GM18499 (cell line): ENCODE results near the gene ITPR1.
"Not testable (repeated sequence)": the region's sequence is repeated elsewhere in the genome, so short reads cannot be mapped to it uniquely, and the experiment has no call there.

Source experiments
- ATAC-seq: cut with Tn5 transposase; IDR thresholded peaks from one replicate; pipeline ENCODE4 v1.9.1; 2021; ENCODE audit warnings: moderate number of reproducible peaks; ENCODE audit not compliant: insufficient read depth, unreplicated experiment

The ITPR1 gene

DNA sequence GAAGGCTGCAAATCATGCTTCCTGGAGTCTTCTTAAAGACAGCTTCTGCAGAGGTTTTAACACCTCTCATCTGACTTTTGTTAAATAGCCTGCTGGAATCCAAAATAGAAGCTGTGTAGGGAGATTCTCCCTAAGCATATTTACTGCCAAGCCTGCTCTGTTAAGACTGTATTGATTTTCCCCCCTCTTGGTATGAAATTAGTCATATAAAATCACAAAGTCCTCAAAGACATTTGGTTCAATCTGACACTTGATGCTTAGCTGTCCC is 94.6 kb downstream of the ITPR1 start:
- no peak for ATAC-seq

DNA sequence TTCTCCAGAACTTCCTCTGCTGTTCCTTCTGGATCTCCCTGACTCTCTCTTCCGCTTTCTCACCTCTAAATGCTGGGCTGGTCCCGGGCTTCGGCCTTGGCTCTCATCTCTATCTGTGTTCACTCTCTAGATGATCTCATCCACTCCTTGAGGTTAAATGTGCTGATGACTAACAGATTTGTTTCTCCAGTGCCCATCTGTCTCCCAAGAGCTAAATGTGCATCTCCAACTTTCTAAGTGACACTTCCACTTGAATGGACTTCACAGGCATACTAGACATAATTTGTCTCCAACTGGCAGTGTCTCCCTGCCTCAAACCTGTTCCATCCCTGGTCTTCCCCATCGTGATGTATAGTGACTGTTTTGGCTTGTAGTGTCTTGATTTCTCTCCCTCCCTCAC is 95.3 kb downstream of the ITPR1 start:
- ATAC-seq: no peak

DNA sequence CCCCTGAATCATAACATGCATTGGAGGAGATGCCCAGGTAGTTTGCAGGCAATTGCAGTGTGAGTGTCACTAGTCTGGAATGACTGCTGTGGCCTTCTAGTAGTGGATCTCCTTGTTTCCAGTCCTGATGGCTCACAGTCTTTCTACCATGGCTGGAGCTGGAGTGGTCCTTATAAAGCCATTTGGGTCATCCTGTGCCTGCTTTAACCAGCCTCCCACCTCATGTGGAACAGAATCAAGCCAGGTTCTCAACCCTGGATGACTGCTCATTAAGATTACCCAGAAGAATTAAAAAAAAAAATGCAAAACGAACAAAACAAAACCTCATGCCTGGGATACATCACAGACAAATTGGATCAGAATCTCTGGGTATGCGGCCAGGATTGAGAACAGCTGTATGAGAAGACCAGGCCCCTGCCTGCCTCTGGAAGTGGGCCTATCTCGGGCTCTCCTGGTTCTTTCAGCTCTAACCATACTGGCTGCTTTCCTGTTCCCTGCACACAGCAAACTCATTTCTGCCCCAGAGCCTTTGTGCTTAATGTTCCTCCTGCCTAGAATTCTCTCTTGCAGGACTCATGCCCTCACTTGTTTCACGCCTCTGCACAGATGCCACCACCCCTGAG is 96.4 kb downstream of the ITPR1 start:
- ATAC-seq: no peak

DNA sequence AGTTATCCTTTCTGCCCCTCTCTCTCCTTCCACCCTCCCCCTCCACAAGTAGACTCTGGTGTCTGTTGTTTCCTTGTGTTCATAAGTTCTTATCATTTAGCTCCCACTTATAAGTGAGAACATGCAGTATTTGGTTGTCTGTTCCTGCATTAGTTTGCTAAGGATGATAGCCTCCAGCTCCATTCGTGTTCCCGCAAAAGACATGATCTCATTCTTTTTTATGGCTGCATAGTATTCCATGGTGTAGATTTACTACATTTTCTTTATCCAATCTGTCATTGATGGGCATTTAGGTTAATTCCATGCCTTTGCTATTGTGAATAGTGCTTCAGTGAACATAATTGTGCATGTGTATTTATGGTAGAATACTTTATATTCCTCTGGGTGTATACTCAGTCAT is 97.7 kb downstream of the ITPR1 start:
- ATAC-seq: not testable (repeated sequence)

DNA sequence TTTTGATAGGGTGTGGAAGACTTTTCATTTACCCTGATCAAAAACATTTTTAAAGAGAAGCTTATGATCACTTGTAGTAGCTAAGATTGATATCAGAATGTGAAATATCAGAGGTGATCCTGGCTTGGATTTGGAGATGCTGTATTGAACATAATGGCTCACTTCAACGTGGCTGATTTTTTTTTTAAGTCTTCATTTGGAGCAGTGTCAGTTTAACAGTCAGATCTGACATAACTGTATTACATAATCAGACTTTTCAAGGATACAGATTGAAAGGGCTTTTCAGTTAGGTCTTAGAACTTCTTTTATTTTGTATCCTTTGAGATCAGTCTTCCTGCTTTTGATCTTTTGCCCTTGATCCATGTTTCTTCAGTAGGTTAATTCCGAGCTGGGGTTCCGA is 98.5 kb downstream of the ITPR1 start:
- ATAC-seq: no peak

DNA sequence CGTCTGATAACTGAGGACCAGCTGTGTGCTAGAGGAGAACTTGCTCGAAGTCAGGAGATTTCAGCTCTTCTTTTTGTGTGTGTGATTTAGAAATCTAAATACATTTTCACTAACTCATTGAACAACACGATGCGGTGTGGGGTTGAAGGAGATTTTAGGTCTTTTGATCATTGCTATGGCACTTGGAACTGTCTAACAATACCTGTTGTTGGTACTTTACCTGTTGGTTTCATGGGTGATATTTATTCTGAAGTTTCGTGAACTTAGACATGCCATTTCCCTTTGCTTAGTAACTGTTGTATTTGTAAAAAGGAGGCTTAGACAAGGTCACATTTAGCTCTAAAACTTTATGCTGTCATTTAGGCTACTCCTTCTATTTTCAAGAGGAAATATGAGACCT is 99.9 kb downstream of the ITPR1 start:
- no peak for ATAC-seq

DNA sequence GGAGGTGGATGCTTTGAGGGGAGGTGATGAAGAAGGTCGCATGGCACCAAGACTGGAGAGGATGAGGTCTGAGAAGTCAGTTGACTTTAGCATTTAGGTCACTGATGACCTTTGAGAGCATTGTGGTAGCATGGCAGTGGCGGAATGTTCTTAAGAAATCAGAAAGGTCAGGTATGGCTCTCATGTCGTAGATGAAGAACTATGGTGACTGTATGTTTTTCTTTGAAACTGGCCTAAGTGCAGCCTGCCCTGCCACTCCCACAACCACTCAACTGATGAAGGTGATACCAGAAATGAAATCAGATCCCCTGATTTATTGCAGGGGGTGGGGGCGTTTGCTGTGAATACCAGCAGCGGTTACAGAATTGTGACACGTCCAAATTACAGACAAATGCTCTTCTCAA is 102.6 kb downstream of the ITPR1 start:
- no peak for ATAC-seq

DNA sequence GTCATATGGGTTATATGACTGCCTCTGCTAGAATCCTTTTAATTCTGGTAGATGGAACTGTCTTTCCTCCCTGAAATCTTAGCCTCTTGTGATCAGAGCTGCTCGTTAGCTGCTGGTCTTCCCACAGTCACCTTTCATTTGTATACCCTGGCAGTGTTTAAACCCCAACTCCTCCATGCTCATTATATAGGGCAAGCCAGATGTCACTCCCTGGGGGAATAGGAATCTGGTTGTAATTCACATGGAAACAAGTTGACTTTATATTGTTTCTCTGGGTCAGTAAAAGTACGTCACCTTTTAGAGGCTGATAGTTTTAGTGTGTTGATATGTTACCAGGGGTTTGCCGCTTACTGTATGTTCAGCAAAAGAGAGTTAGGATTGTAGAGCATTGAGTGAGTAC is 103.5 kb downstream of the ITPR1 start:
- ATAC-seq: no peak

DNA sequence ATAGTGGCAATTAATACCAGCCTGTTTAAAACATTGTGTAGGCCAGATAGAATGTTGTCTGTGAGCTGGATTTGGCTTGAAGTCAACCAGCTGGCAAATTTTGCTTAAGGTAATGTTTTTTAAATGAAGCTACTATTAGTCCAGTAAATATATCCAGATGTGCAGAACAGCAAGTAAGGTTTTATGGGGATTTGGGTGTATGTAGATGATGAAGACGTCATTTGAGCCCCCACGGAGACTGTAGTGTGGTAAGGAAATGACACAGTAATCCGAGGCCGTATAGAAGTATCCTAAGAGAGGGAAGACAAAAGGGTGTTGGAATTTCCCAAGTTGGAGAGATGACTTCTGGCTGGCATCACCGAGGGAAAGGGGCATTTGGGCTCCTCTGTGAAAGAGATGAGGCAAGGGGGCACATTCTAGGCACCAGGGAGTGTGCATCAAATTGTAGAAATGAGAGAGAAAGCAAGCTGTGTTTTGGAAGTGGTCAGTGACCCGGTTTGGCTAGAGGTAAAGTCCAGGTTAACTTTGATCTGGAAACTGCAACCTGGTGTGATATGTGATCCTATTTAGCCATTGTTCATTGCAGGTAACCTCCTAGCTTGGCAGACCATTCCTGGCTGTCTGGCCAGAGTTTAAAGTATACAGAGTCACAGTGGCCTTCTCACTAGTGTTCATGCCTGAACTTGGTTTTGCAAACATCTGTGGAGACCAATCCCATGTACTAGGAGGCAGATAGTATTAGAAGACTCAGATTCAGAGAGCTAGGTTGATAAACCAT is 104.2 kb downstream of the ITPR1 start:
- ATAC-seq: no peak

DNA sequence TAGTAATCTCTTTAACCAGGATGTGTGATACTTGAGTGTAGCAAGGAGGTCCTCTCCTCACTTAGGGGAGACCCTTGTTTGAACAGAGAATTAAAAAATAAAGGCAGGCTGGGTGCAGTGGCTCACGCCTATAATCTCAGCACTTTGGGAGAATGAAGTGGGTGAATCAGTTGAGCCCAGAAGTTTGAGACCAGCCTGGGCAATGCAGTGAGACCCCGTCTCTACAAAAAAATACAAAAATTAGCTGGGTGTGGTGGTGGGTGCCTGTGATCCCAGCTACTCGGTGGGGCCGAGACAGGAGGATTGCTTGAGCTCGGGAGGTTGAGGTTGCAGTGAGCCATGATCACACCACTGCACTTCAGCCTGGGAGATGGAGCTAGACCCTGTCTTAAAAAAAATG is 105.1 kb downstream of the ITPR1 start:
- not testable (repeated sequence) for ATAC-seq

DNA sequence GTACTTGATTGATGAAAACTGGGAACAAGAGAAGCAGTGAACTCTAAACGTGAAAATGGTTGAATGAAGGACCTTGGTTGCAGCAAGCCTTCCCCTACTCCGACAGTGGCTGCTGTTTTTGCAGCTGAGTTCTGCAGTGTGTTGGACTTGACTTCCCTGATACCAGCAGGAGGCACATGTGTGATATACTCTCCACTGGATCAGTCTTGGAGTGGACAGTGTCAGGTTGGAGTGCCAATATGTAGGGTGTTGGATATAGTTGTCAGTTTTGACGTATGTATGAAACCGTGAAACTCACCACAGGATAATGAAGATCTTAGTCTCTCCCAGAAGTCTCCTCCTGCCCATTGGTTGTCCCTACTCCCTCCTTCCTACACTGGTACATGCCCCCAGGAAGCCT is 106.5 kb downstream of the ITPR1 start:
- ATAC-seq: no peak

DNA sequence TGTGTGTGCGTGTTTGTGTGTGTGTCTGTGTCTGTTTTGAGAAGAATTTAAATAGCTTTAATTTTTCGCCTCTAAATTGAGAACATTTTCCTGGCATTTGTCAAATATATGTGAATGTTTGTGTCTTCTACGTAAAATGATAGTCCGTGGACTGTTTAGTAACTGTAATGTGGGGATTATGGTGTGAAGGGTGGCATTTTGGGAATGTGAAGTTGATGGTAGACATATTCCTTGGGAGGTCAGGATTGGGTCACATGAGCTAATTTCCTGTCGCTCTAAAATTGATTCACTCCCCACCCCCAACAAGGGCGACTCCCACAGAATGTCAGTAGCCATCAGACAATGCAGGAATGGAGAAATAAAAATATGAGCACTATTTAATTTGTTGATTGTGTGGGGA is 107.3 kb downstream of the ITPR1 start:
- ATAC-seq: no peak

DNA sequence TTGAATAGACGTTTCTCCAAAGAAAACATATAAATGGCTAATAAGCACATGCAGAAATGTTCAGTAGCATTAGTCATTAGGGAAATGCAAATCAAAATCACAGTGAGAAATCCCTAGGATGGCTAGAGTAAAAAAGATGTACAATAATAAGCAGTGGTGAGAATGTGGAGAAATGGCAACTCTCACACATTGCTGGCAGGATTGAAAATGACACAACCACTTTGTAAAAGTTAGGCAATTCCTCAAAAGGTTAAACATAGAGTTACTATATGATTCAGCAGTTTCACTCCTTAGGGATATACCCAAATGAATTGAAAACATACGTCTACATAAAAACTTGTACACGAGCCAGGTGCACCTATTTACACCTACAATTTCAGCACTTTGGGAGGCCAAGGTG is 108.7 kb downstream of the ITPR1 start:
- ATAC-seq: no peak

DNA sequence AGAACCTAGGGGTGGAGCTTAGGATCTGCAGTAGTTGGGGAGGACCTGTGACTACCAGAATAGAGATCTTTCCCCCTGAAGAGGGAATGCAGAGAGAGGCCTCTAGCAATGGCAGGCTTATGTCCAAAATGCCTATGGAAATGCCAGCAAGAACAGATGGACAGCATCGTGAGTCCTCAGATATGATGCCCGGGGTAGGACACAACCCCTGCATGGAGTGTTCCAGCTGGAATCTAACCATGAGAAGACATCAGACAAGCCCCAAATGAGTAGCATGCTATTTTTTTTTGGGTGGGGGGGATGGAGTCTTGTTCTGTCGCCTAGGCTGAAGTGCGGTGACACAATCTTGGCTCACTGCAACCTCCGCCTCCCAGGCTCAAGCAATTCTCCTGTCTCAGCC is 111.5 kb downstream of the ITPR1 start:
- no peak for ATAC-seq

DNA sequence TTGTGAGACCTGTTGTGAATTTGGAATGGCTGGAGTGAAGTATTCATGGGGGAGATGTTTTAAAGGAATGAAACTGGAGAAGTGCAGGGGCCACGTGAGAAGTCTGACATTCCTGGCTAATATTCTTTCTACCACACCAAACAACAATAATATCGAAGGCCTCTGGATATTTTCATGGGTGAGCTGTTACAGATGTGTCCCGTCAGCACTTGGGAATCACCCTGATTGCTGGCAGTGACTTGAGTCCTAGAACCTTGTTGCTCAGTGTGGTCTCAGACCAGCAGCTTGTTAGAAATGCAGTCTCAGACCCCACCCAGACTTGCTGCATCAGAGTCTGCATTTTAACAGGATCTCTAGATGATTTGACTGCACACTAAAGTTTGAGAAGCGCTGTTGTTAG is 113.8 kb downstream of the ITPR1 start:
- ATAC-seq: no peak

DNA sequence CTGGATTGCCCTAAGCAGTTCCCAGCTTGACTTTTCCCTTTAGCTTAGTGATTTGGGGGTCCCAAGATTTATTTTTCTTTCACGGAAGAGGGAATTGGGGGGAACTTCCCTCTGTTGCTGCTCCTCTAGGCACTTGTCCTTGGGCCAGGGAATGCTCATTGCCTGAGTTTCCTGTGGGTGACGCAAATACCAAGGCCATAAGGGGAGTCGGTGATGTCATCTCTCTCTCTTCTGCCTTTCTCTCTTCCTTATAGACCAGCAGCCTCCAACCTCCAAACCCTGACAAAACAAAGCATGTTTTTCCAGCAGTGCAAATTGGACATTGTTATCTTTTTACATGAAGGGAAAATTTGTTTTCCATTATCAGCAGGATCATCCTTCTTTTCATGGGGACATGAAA is 120.2 kb downstream of the ITPR1 start:
- ATAC-seq: no peak

DNA sequence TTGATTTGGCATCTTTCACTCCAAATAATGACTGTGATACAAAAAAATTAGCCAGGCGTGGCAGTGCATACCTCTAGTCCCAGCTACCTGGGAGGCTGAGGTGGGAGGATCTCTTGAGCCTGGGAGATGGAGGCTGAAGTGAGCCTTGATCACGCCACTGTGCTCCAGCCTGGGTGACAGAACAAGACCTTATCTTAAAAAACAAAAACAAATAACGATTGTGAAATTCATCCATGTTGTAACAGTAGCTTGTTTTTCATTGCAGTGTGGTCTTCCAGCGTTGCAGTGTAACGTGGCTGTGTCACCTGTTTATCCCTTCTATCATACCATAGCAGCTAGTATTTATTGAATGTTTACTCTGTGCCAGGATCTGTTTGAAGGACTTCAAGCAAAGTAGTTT is 120.9 kb downstream of the ITPR1 start:
- no peak for ATAC-seq

DNA sequence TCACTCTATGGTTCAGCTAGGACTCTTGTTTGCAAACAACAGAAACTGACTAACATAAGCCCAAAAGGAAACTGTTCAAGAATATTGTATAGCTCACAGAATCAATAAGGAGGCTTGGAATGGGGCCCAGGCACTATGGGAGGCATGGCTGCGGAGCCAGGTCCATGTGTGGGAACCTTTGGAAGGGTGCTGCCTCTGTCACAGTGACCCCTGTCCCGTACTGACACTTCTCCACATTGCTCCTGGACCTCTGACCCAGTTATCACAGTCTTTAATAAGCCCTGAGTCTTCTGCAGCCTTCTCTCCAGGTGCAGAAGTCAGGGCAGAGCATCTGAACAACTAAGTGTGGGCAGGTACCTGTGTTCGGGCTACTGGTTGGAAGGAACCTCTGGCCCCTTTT is 121.8 kb downstream of the ITPR1 start:
- ATAC-seq: no peak

DNA sequence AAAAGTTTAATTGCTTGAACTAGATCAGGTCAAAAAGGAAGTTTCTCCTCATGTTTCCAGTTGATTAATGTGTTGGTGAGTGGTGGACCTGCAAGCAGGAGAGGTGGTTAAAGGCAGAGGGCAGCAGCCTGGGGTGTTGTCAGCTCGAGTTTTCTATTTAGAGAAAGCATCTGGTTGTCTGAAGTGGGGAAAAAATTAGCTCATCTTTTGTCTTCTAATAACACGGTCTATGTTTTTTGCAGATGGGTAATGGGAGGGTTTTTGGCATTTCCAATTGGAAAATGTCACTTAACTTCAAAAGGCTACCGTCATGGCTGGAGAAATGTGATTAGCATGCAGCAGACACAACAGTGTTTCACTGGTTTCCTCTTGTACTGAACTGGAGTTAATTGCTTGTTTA is 122.6 kb downstream of the ITPR1 start:
- no peak for ATAC-seq

DNA sequence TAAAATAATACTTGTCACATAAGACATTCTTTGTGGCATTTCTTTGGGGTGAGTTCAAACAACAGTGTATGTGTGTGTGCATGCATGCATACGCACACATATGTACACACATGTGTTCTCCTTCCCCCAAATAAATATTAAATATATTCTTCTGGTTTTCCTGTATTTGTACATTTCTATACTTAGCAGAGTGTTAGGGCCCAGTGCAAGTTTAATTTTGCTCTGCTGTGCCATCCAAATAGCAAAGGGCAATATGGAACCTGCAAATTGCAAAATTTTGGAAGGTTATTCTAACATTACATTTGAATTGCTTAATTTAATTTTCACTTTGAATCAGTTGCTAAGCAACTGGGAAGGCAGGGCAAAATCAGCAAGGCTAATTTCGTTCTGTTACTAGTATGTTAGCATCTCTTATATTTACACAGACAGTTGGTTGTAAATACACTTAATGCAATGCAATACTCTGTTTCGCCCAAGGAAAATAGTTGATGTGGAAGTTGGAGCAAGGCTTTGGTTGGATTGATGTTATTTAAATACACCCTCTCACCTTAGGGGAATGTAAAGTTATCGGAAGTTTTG is 130.4 kb downstream of the ITPR1 start:
- no peak for ATAC-seq

DNA sequence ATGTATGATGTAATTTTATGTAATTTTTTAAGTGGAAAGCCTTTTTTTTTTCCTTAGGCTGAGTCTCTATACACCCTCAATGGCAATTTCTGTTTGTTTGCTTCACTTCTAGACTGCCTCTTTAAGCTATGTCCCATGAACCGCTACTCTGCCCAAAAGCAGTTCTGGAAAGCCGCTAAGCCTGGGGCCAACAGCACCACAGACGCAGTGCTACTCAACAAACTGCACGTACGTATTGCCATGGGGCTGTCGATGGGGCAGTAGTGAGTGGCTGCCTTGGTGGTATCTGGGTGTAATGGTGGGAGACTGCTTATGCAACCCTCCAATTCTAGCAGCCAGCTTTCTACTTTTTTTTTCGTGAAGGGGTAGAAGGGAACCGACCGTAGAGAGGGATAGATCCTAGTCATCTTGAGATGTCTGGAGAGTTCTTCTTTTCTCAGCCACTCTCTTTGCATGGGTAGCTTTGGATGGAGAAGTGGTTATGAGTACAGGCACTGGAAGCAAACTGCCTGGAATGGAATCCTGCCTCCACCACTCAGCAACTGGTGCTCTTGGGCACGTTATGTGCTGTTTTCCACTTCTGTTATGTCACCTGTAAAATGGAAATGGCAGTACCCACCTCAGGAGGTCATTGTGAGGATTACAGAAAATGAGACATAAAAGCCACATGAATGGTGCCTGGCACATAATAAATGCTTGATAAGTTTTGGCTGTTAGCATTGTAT is 134.7 kb downstream of the ITPR1 start:
- no peak for ATAC-seq
